ENCODE measurements around the gene KCNMB2. TPM values are rescaled to one million over a fixed set of nuclear protein-coding genes. Genes with fewer than 3 reads are reported as not detected.

Gene KCNMB2
- total RNA-seq, 1 donor: not detected

DNA sequence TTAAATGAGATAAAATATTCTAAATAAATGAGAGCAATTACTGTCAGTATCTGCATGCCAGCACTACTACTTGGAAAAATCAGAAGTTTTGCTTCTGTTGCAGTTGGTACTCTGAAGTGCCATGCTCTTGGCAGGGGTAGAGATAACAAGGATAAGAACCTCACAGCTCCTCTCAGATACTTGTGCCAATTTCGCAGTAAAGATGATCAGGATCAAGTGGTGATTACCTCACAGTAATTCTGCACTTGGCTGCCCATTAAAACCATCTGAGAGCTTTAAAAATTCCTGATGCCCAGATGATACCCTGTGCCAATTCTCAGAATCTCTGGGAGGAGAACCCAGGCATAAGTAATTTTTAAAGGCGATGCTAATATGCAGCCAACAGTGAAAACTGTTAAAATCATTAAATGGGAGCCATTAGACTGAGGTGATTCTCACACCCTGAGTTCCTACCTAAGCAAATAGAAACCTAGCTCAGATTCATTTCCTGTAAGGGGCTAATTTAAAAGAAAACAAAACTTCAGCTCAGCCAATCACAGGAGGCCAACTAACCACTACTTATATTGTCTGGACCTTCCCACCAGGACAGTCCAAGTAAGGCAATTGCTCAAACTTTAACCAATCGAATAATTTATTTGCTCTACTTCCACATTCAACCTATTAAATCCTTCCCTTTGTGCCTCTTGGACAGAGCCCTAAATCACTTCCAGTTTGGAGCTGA, 171.2 kb downstream of the KCNMB2 start:
- no peak for DNase-seq (ENCODE audit: low read depth)
- TF ChIP-seq CTCF (IDR thresholded peaks at IDR 0.05; ENCODE audit: insufficient read depth, low read length): no peak
- no peak overlapping the region for H3K4me3 ChIP-seq (ENCODE audit: low read depth, low read length)

DNA sequence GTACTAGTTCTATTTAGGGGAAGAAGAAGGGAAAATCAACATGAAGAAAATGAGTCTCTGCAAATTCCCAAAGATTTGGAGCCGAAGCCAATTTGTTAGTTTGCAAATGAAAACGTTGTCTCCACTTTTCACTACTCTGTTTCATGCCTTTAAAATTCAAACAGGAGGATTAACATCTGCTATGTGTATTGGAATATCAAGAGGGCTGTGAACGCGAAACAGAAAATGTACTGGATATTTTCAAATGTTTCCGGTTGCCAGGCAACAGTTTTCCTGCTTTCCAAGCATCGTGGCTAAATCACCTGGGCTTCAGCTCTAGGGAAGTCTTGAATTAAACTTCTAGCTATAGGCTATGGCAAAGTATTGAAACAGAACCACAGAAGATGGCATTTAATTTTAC, 172.8 kb downstream of the KCNMB2 start:
- no peak overlapping the region for H3K4me3 ChIP-seq (ENCODE audit: low read depth, low read length)
- no peak for TF ChIP-seq CTCF (IDR thresholded peaks at IDR 0.05; ENCODE audit: insufficient read depth, low read length)
- DNase-seq (ENCODE audit: low read depth): no peak

DNA sequence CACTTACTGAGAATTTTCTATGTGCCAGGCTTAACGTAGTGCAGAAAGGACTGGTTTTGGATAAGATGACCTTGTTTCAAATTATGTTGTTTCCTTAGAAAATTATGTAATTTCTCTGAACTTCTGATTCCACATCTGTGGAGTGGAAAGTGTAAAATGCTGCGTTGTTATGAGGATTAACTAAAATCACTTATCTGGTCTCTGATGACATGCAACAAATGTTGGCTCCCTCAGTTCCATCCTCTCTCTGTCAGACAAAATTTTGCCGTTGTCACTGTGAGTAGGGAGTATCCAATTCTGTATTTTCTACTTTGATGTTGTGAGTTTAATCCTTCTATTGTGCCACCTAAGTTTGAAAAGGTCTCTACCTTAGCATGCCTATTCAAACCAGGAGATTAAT, 175.5 kb downstream of the KCNMB2 start:
- H3K4me3 ChIP-seq (ENCODE audit: low read depth, low read length): no peak overlapping the region
- no peak for DNase-seq (ENCODE audit: low read depth)
- TF ChIP-seq CTCF (IDR thresholded peaks at IDR 0.05; ENCODE audit: insufficient read depth, low read length): no peak

DNA sequence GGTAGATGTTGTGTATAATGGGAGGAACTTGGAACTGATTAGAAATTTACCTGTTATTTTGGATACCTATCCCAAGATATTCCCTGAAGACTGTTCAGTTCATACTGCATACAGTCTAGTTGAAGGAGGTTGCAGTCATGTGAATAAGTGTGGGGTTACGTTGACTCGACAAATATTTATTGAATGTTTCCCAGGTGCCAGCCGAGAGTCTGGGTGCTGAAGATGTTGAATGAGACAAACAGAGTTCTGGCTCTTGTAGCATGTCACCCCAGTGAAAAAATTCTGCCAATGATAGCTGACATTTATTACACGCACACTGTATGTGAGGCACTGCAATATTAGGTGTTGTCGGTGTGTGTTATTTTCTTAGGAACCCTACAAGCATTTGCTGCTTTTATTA, 176.0 kb downstream of the KCNMB2 start:
- no peak for TF ChIP-seq CTCF (IDR thresholded peaks at IDR 0.05; ENCODE audit: insufficient read depth, low read length)
- no peak for DNase-seq (ENCODE audit: low read depth)
- H3K4me3 ChIP-seq (ENCODE audit: low read depth, low read length): no peak overlapping the region

DNA sequence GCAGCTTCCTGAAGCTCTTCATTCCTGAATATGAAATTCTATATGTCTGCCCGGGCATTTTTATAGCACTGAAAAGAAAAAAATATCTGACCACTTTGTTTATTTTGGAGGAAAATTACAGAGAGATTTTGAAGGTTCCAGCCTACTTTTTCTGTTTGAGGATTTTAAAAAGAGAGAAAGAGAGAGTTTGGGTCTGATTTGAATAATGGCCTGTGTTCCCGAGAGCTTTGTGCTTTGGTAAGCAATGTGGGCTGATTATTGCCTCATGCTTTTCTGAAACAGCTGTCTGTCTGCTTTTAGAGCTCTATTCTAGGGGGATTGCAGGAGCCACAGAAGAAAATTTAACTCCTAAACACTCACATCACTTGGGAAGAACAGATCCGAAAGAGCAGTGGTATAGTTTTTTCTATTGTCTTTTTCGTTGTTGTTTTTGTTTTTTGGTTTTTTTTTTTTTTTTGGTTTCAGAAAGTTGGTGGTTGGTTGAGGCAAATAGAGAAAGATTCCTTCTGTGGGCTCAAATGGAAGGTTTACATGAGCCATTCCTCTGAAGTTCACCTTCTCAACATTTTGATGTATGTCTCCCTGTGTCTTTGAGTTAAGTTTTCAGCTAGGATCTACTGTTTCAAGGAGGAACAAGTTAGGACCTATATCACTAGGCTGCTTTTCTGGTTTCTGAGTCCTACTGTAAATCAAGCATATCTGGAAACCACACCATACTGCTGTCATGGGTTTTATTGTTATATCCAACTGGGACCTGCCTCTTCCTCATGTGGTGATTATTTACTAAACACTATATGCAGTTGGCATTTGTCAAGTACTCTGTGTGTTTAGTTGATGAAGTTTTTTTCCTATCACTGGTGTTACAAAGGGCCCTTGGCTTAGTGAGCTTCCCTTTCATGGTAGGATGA, 178.9 kb downstream of the KCNMB2 start:
- no peak overlapping the region for H3K4me3 ChIP-seq (ENCODE audit: low read depth, low read length)
- no peak for DNase-seq (ENCODE audit: low read depth)
- no peak for TF ChIP-seq CTCF (IDR thresholded peaks at IDR 0.05; ENCODE audit: insufficient read depth, low read length)

GRCh38 chr3:178718995-178719635, 182.9 kb downstream of the KCNMB2 start:
- DNase-seq (ENCODE audit: low read depth): no peak
- no peak overlapping the region for H3K4me3 ChIP-seq (ENCODE audit: low read depth, low read length)
- no peak for TF ChIP-seq CTCF (IDR thresholded peaks at IDR 0.05; ENCODE audit: insufficient read depth, low read length)

Measured in fibroblast of the aortic adventitia (primary cell).